ENCODE measurements around the gene PSMD1.

Gene PSMD1

DNA sequence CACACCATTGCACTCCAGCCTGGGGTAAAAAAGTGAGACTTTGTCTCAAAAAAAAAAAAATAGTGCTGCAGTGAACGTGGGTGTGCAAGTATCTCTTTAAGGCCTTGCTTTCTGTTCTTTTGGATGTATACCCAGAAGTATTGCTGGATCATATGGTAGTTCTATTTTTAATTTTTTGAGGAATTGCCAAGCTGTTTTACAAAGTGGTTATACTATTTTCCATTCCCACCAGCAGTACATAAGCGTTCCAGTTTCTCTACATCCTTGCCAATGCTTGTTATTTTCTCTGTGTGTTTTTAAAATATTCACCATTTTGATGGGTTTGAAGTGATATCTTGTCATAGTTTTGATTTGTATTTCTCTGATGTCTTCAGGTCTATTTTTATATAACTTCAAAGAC, 154.8 kb downstream of the PSMD1 start:
- DNase-seq (ENCODE audit: extremely low read depth, insufficient read length), result no peak
- Histone ChIP-seq H3K4me3 (replicated peaks; ENCODE audit: low read depth, low read length) (no peak overlapping the region), H3K27me3 (replicated peaks; ENCODE audit: control insufficient read depth, insufficient read depth, low read length) (no peaks in the 10 kb centered on the region), H3K36me3 (ENCODE audit: control insufficient read depth, insufficient read depth, low read length) (no peaks in the 10 kb centered on the region; the same call in none of the 2 replicates)
- TF ChIP-seq, protein P1, sequence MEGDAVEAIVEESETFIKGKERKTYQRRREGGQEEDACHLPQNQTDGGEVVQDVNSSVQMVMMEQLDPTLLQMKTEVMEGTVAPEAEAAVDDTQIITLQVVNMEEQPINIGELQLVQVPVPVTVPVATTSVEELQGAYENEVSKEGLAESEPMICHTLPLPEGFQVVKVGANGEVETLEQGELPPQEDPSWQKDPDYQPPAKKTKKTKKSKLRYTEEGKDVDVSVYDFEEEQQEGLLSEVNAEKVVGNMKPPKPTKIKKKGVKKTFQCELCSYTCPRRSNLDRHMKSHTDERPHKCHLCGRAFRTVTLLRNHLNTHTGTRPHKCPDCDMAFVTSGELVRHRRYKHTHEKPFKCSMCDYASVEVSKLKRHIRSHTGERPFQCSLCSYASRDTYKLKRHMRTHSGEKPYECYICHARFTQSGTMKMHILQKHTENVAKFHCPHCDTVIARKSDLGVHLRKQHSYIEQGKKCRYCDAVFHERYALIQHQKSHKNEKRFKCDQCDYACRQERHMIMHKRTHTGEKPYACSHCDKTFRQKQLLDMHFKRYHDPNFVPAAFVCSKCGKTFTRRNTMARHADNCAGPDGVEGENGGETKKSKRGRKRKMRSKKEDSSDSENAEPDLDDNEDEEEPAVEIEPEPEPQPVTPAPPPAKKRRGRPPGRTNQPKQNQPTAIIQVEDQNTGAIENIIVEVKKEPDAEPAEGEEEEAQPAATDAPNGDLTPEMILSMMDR (IDR thresholded peaks at IDR 0.05; ENCODE audit: insufficient read depth, low read length, poor library complexity, severe bottlenecking), result no peak

DNA sequence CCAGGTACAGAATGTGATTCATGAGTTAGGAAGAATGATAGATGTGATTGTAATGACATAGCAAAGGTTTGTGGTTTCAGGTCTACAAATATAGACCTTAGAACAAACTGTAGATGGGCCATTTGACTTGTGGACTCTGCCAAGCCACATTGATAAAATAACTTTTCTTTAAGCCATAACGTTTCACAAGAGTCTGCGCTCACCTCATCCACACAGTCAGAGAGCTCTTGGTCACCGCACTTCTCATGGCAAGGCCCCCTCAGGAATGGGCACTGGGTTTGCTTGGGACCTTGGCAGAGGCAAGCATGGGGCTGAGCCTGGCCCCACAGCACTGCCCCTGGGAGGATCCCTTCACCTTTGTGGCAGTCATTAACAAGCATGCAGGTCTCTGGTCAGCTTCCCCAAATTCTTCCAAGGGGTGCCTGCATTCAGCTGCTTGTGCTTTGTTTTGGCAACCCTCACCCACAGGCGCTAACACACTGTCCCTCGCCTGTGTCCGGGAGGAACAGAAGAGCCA, 155.7 kb downstream of the PSMD1 start:
- H3K36me3 ChIP-seq (ENCODE audit: control insufficient read depth, insufficient read depth, low read length), result no peaks in the 10 kb centered on the region; the same call in none of the 2 replicates
- H3K4me3 ChIP-seq (replicated peaks; ENCODE audit: low read depth, low read length), result no peak overlapping the region
- no peak for DNase-seq (ENCODE audit: extremely low read depth, insufficient read length)
- H3K27me3 ChIP-seq (replicated peaks; ENCODE audit: control insufficient read depth, insufficient read depth, low read length), result no peaks in the 10 kb centered on the region
- TF ChIP-seq, protein P1 (IDR thresholded peaks at IDR 0.05; ENCODE audit: insufficient read depth, low read length, poor library complexity, severe bottlenecking), result no peak

DNA sequence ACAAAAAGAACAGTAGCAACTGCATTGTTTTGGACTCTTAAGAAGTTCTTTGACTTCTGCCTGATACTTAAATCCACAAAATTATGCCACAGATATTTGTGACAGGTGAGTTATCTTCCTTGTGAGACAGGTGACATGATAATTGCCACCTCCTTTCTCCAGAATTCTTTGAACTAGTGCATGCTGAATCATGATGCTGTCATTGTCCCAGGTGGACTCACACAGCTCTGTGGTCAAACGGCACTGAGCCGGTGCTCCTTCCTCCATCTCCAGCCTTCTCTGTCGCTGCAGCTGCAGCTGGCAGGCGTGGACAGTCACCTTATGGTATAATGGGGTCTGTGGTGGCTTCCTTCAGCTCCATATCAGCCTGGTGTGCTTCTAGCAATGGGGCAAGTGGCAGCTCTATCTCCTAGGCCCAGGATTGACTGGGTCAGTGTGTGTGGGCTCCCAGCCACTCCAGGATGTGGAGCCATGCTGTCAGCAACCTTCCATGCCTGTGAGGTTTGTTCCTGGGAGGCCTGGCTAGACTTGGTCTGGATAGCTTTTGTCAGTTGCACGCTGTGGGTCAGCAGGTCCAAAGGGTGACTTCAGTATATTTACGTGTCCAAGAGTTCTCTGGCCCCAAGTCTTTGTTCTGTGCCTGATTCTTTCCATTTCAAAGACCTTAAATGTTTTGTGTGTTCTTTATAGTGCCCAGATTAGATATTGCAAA, 157.4 kb downstream of the PSMD1 start:
- no peak for DNase-seq (ENCODE audit: extremely low read depth, insufficient read length)
- Histone ChIP-seq H3K4me3 (replicated peaks; ENCODE audit: low read depth, low read length) (no peak overlapping the region), H3K27me3 (replicated peaks; ENCODE audit: control insufficient read depth, insufficient read depth, low read length) (no peaks in the 10 kb centered on the region), H3K36me3 (ENCODE audit: control insufficient read depth, insufficient read depth, low read length) (no peaks in the 10 kb centered on the region; the same call in none of the 2 replicates)
- TF ChIP-seq, protein P1 (IDR thresholded peaks at IDR 0.05; ENCODE audit: insufficient read depth, low read length, poor library complexity, severe bottlenecking), result no peak

DNA sequence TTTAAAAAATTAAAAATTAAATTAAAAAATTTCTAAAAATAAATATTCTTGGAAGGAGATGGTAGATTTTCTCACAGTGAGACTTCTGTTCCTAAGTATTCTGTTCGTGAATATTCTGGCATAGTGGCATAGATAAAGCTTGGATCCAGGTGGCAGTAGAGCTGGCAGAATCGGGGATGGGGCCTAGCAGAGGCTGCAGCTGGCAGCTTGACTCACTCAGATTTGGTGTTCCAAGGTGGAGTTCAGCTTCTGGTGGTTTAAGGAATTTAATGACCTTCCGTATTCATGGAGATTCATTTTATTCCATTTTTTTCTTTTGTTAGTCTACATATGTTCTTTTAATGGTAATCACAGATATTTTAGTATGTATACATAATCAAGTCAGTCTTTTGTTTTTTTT, 161.7 kb downstream of the PSMD1 start:
- Histone ChIP-seq H3K27me3 (replicated peaks; ENCODE audit: control insufficient read depth, insufficient read depth, low read length) (no peaks in the 10 kb centered on the region), H3K4me3 (replicated peaks; ENCODE audit: low read depth, low read length) (no peak overlapping the region), H3K36me3 (ENCODE audit: control insufficient read depth, insufficient read depth, low read length) (no peaks in the 10 kb centered on the region; the same call in none of the 2 replicates)
- TF ChIP-seq, protein P1 (IDR thresholded peaks at IDR 0.05; ENCODE audit: insufficient read depth, low read length, poor library complexity, severe bottlenecking), result no peak
- DNase-seq (ENCODE audit: extremely low read depth, insufficient read length), result no peak

DNA sequence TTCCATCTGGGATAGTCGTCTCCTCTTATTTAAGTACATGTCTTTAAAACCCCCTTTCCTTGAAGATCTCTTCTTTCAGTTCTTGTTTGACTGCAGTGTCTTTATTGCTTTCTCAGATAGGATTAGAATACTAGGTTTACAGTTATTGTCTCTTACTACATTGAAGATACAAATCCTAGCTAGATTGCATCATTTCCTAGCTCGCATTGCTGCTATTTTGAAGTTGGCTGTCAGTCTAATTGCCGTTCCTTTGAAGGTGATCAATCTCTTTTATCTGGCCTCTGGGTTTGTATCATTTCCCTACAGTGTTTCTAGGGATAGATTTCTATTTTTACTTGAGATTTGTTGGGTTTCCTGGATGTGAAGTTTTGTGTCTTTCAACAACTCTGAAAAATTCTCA, 162.6 kb downstream of the PSMD1 start:
- Histone ChIP-seq H3K4me3 (replicated peaks; ENCODE audit: low read depth, low read length) (no peak overlapping the region), H3K27me3 (replicated peaks; ENCODE audit: control insufficient read depth, insufficient read depth, low read length) (no peaks in the 10 kb centered on the region), H3K36me3 (ENCODE audit: control insufficient read depth, insufficient read depth, low read length) (no peaks in the 10 kb centered on the region; the same call in none of the 2 replicates)
- no peak for DNase-seq (ENCODE audit: extremely low read depth, insufficient read length)
- TF ChIP-seq, protein P1 (IDR thresholded peaks at IDR 0.05; ENCODE audit: insufficient read depth, low read length, poor library complexity, severe bottlenecking), result no peak

All from GM06990 (cell line).